Upper lobe of left lung (tissue), 4 donors: Measurements from ENCODE around the gene INTS2.

Experiments used
- EP300 ChIP-seq, 4 donors: sonication (generic); formaldehyde crosslinking; IDR thresholded peaks; one replicate each; pipeline ENCODE4 v1.5.1; 2017; ENCODE audit warnings: antibody characterized with exemption in 4 of 4, control low read depth in 2 of 4
- POLR2A ChIP-seq, 4 donors: fragments of 450-650 bp; IDR thresholded peaks; one replicate each; pipeline ENCODE4 v1.5.1; 2016 to 2017; ENCODE audit warnings: antibody characterized with exemption in 4 of 4, mild to moderate bottlenecking in 2 of 4
- POLR2AphosphoS5 ChIP-seq, 2 donors: sonication (generic); formaldehyde crosslinking; IDR thresholded peaks; one replicate each; pipeline ENCODE4 v1.5.1; 2017; ENCODE audit warnings: antibody characterized with exemption in 2 of 2
- TF ChIP-seq, protein P1 (sequence below), 6 experiments: fragments of 450-650 bp in 4 of 6; fragments of 200-600 bp in 2 of 6; sonication (generic) in 2 of 6; IDR thresholded peaks; one replicate each; pipeline ENCODE4 v1.5.1; 2016 to 2019; ENCODE audit warnings: antibody characterized with exemption in 6 of 6

- TF ChIP-seq, protein P1, sequence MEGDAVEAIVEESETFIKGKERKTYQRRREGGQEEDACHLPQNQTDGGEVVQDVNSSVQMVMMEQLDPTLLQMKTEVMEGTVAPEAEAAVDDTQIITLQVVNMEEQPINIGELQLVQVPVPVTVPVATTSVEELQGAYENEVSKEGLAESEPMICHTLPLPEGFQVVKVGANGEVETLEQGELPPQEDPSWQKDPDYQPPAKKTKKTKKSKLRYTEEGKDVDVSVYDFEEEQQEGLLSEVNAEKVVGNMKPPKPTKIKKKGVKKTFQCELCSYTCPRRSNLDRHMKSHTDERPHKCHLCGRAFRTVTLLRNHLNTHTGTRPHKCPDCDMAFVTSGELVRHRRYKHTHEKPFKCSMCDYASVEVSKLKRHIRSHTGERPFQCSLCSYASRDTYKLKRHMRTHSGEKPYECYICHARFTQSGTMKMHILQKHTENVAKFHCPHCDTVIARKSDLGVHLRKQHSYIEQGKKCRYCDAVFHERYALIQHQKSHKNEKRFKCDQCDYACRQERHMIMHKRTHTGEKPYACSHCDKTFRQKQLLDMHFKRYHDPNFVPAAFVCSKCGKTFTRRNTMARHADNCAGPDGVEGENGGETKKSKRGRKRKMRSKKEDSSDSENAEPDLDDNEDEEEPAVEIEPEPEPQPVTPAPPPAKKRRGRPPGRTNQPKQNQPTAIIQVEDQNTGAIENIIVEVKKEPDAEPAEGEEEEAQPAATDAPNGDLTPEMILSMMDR (IDR thresholded peaks at IDR 0.05): no peak
- TF ChIP-seq POLR2AphosphoS5 (IDR thresholded peaks at IDR 0.05) (no peak), POLR2A (IDR thresholded peaks at IDR 0.05) (no peak), EP300 (IDR thresholded peaks at IDR 0.05) (no peak)
Observed at GRCh38 chr17:61967729-61968128, 39.9 kb upstream of the INTS2 start.
